ENCODE measurements around the gene UTS2R. TPM values are rescaled to one million over a fixed set of nuclear protein-coding genes. Genes with fewer than 3 reads are reported as not detected.

UTS2R gene
- total RNA-seq, 2 donors from 2014 or later, result 0.18 TPM; not detected in 1

- ATAC-seq, result no peak
- no peak for DNase-seq (ENCODE audit: low spot score in 2 of 2)
- Mint-ChIP-seq H3K27ac (no peak overlapping the region), H3K36me3 (no peaks in the 10 kb centered on the region), H3K9me3 (no peaks in the 10 kb centered on the region)
Observed at GRCh38 chr17:82331345-82331939, 40.1 kb upstream of the UTS2R start.

DNA sequence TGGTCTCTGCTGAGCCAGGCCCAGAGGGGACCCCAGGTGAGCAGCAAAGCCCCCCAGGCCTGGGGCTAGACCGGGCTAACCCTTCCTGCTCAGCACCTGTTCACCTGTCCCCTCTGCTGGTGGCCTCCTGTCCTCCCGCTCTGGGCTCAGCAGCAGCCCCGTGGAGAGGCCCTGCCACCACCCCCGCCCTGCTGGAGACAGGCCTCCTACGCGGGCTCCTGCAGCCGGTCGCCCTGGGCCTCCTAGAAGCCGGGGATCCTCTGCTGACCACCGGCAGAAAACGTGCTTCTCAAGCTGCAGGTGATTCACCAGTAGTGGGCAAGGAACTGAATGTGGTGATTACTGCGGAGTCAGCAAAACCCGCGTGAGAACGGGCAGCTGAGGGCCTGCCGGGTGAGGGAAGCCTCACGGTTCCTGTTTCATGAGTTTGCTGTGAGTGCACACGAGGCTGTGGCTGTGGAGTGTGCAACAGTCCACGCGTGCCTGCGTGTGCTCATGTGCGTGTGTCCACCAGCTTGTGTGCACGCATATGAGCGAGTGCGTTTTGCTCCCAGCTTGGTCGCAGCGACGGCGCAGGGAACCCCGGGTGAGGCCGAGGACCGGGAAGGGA lies 38.8 kb upstream of the UTS2R start:
- Mint-ChIP-seq H3K27ac (peak overlapping the region in 1 of 2 donors; percentile 22), H3K36me3 (no peaks in the 10 kb centered on the region), H3K9me3 (no peaks in the 10 kb centered on the region)
- ATAC-seq (peak; percentile 27 to 65), DNase-seq (ENCODE audit: low spot score in 2 of 2) (no peak)

GRCh38 chr17:82333279-82334171 lies 38.0 kb upstream of the UTS2R start, which contains the start of gene SECTM1:
SECTM1 (minus strand) TSS chr17:82333766; CDS start chr17:82327240, 6,526 bp downstream.
- Mint-ChIP-seq H3K9me3 (no peaks in the 10 kb centered on the region), H3K36me3 (no peaks in the 10 kb centered on the region), H3K27ac (peak within 1 kb of the TSS in 1 of 2 donors; percentile 22)
- ATAC-seq, result peak; percentile 39 to 61
- DNase-seq (ENCODE audit: low spot score in 2 of 2), result no peak

DNA sequence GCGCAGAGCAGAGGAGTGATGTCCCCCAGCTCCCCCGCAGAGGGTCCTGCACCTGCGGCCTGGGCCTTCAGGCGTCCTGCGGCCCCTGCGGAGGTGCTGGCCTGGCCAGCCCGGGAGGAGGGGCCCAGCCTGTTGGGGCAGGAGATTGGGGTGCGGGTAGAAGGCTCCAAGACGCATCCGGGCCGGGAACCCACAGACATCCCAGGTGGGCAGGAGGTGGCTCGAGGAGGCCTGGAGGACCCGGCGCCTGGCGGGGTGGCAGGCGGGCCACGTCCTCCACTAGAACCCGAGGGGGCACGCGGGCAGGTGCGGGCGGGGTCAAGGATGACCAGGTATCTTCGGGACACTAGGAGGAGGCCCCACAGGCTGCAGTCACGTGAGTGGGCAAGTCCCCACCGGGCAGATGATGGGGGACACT lies 37.4 kb upstream of the UTS2R start:
- no peak overlapping the region for H3K27ac Mint-ChIP-seq
- ATAC-seq (no peak), DNase-seq (ENCODE audit: low spot score in 2 of 2) (no peak)
- no peaks in the 10 kb centered on the region for H3K9me3 Mint-ChIP-seq
- H3K36me3 Mint-ChIP-seq, result no peaks in the 10 kb centered on the region

GRCh38 chr17:82334622-82335394 lies 36.8 kb upstream of the UTS2R start:
- no peaks in the 10 kb centered on the region for H3K36me3 Mint-ChIP-seq
- H3K27ac Mint-ChIP-seq, result peak overlapping the region in 1 of 2 donors; percentile 90
- ATAC-seq, result peak in 1 of 2 donors; percentile 6
- H3K9me3 Mint-ChIP-seq, result no peaks in the 10 kb centered on the region
- DNase-seq (ENCODE audit: low spot score in 2 of 2), result no peak

- no peak overlapping the region for H3K27ac Mint-ChIP-seq
- no peak for DNase-seq (ENCODE audit: low spot score in 2 of 2)
- no peaks in the 10 kb centered on the region for H3K36me3 Mint-ChIP-seq
- no peaks in the 10 kb centered on the region for H3K9me3 Mint-ChIP-seq
- ATAC-seq, result no peak
Observed at GRCh38 chr17:82338858-82339633, 32.5 kb upstream of the UTS2R start.

GRCh38 chr17:82339634-82340580 lies 31.7 kb upstream of the UTS2R start:
- no peak for ATAC-seq
- Mint-ChIP-seq H3K36me3 (no peaks in the 10 kb centered on the region), H3K27ac (no peak overlapping the region), H3K9me3 (no peaks in the 10 kb centered on the region)
- DNase-seq (ENCODE audit: low spot score in 2 of 2), result no peak

- no peaks in the 10 kb centered on the region for H3K36me3 Mint-ChIP-seq
- ATAC-seq (no peak), DNase-seq (ENCODE audit: low spot score in 2 of 2) (no peak)
- no peak overlapping the region for H3K27ac Mint-ChIP-seq
- H3K9me3 Mint-ChIP-seq, result no peaks in the 10 kb centered on the region
Observed at GRCh38 chr17:82342361-82343079, 29.0 kb upstream of the UTS2R start.

DNA sequence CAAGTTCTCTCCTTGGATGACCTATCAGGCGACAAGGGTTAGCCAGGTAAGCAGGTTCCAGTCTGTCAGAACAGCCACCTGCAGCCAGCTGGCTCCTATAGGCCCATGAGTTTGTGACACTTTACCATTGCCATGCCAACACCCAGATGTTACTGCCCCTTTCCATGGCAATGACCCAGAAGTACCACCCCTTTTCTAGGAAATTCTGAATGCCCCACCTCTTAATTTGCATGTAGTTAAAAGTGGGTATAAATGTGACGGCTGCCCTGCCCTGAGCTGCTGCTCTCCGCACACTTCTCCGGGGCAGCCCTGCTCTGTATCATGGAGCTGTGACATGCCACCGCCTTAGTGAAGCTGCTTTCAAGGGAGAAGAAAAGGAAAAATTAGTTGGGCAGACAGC lies 28.0 kb upstream of the UTS2R start:
- no peak for DNase-seq (ENCODE audit: low spot score in 2 of 2)
- no peaks in the 10 kb centered on the region for H3K9me3 Mint-ChIP-seq
- peak in 1 of 2 donors; percentile 40 for ATAC-seq
- H3K36me3 Mint-ChIP-seq, result no peaks in the 10 kb centered on the region
- H3K27ac Mint-ChIP-seq, result no peak overlapping the region

GRCh38 chr17:82344175-82344907 lies 27.2 kb upstream of the UTS2R start:
- DNase-seq (ENCODE audit: low spot score in 2 of 2) (no peak), ATAC-seq (no peak)
- Mint-ChIP-seq H3K36me3 (no peaks in the 10 kb centered on the region), H3K27ac (no peak overlapping the region), H3K9me3 (no peaks in the 10 kb centered on the region)

GRCh38 chr17:82345151-82345976 lies 26.2 kb upstream of the UTS2R start:
- no peak for ATAC-seq
- no peaks in the 10 kb centered on the region for H3K36me3 Mint-ChIP-seq
- DNase-seq (ENCODE audit: low spot score in 2 of 2), result no peak
- no peak overlapping the region for H3K27ac Mint-ChIP-seq
- no peaks in the 10 kb centered on the region for H3K9me3 Mint-ChIP-seq

DNA sequence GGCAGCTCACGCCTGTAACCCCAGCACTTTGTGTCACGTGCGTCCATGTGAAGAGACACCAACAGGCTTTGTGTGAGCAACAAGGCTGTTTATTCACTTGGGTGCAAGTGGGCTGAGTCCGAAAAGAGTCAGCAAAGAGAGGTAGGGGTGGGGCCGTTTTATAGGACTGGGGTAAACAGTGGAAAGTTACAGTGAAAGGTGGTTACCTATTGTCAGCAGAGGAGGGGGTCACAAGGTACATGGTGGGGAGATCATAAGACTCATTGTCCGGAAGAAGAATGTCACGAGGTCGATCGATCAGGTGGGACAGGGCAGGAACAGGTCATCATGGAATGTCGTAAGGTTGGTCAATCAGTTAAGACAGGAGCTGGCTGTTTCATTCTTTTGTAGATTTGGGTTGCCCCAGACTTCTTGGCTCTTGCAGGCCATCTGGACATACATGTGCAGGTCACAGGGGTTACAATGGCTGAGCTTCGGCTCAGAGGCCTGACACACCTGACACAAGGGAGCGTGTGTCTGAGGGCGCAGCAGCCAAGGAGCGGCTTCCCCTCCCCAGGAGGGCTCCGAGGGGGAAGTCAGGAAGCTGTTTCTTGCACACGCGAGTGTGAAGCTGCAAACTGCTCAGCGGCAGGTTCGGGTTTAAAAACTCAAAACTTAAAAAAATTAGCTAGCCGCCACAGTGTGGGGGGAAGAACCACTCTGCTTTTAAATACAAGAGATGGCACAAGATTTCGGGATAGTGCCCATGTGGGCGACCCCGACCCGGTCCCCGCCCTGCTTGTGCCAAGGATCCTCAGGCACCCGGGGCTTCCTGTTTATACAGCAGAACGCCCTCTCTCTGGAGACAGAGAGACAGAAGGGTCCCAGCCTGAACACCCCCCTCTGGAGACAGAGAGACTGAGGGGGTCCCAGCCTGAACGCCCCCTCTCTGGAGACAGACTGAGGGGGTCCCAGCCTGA lies 24.9 kb upstream of the UTS2R start:
- ATAC-seq (no peak), DNase-seq (ENCODE audit: low spot score in 2 of 2) (no peak)
- Mint-ChIP-seq H3K27ac (no peak overlapping the region), H3K9me3 (no peaks in the 10 kb centered on the region), H3K36me3 (no peaks in the 10 kb centered on the region)

Measured in activated naive CD4-positive, alpha-beta T cell treated with anti-CD3 and anti-CD28 coated beads, Interleukin-2, amount 50 U/mL, for 72 hours (primary cell).